GM12865 (cell line): ENCODE results near the gene GTSF1L.

Source experiments
- DNase-seq: peaks from one replicate; pipeline ENCODE4 v3.0.0; 2010; ENCODE audit warnings: low read depth
- H3K4me3 ChIP-seq: 2 replicates; pipeline ENCODE4 v1.5.1; 2011; ENCODE audit warnings: mild to moderate bottlenecking, low read depth, low read length, control low read depth
- TF ChIP-seq, protein P1 (sequence below): IDR thresholded peaks from 2 replicates; pipeline ENCODE4 v1.5.1; 2011; ENCODE audit warnings: low read length, control low read depth, low read depth, inconsistent platforms; ENCODE audit not compliant: insufficient read depth; ENCODE audit errors: missing control alignments

GTSF1L gene

DNA sequence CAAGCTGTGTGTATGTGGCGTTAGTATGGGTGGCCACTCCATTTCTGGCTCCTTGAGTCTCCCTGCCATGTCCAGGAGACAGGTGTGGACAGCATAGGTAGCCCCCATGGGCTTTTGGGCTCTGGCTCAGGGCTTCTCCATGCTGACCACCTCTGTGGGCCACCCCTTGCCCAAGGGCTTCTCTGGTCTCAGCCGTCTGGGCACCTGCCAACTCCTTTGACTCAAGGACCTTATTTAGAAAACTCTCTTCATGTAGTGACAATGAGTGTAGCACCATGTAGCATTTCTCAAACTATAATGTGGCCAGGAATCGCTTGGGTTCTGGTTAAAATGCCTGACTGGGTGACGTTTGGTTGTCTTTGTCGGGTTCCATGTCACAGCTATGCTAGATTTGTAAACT is 5.1 kb upstream of the GTSF1L start:
- no peak overlapping the region for H3K4me3 ChIP-seq
- DNase-seq, result no peak
- TF ChIP-seq, protein P1, sequence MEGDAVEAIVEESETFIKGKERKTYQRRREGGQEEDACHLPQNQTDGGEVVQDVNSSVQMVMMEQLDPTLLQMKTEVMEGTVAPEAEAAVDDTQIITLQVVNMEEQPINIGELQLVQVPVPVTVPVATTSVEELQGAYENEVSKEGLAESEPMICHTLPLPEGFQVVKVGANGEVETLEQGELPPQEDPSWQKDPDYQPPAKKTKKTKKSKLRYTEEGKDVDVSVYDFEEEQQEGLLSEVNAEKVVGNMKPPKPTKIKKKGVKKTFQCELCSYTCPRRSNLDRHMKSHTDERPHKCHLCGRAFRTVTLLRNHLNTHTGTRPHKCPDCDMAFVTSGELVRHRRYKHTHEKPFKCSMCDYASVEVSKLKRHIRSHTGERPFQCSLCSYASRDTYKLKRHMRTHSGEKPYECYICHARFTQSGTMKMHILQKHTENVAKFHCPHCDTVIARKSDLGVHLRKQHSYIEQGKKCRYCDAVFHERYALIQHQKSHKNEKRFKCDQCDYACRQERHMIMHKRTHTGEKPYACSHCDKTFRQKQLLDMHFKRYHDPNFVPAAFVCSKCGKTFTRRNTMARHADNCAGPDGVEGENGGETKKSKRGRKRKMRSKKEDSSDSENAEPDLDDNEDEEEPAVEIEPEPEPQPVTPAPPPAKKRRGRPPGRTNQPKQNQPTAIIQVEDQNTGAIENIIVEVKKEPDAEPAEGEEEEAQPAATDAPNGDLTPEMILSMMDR, result no peak

- no peak overlapping the region for H3K4me3 ChIP-seq
- TF ChIP-seq, protein P1, result no peak
- no peak for DNase-seq
These were observed 4.7 kb upstream of the GTSF1L start for GRCh38 chr20:43731469-43731868.

GRCh38 chr20:43728686-43729255 is 2.0 kb upstream of the GTSF1L start:
- TF ChIP-seq, protein P1, result no peak
- H3K4me3 ChIP-seq, result no peak overlapping the region
- DNase-seq, result no peak

GRCh38 chr20:43727980-43728590 is 1.3 kb upstream of the GTSF1L start:
- peak; percentile 83 for DNase-seq
- no peak overlapping the region for H3K4me3 ChIP-seq
- TF ChIP-seq, protein P1, result no peak

DNA sequence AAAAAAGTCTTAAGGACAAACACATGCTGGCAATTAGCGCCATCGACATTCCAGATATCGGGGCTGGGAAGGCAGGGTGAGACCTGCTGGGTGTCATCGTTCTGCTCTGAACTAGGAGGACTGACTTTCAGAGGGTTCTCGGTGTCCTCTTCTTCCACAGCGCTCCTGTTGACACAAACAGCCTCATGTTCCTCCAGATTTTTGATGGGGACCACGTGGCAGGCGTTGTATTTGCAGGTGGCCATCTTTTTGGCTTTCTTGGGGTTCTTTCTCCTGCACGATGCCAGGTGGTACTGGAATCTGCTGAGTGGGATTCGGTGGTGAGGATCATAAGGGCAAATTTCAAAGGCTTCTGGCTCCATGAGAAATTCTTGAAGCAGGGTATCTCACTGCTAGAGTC is 469 bp downstream of the GTSF1L start:
- no peak for DNase-seq
- TF ChIP-seq, protein P1, result no peak

GRCh38 chr20:43725666-43726065 is 1.1 kb downstream of the GTSF1L start:
- TF ChIP-seq, protein P1, result no peak
- DNase-seq, result no peak
- no peak overlapping the region for H3K4me3 ChIP-seq

More for the DNA sequence above, 469 bp downstream of the GTSF1L start:
- no peak overlapping the region for H3K4me3 ChIP-seq

GRCh38 chr20:43724383-43724782 is 2.4 kb downstream of the GTSF1L start:
- TF ChIP-seq, protein P1, result no peak
- no peak for DNase-seq
- no peak overlapping the region for H3K4me3 ChIP-seq
